Erythroblast (primary cell): Measurements from ENCODE around the gene ZMYND11.

Experiments
- GATA1 ChIP-seq: IDR thresholded peaks from 2 replicates; pipeline ENCODE4 v1.6.1; 2011; ENCODE audit warnings: low read depth, mild to moderate bottlenecking, control low read depth, low read length, moderate library complexity
- POLR2A ChIP-seq: IDR thresholded peaks from 2 replicates; pipeline ENCODE4 v1.6.1; 2011; ENCODE audit warnings: mild to moderate bottlenecking, low read length

- TF ChIP-seq POLR2A: no peak
- TF ChIP-seq GATA1: no peak
These were observed 84.6 kb downstream of the ZMYND11 start for GRCh38 chr10:219731-220472.
